GM12875 (cell line): ENCODE results near the gene CHD6.

ENCODE experiments used
- H3K4me3 ChIP-seq: one replicate; pipeline ENCODE4 v1.5.1; 2011; ENCODE audit warnings: low read depth, low read length, control low read depth
- CTCF ChIP-seq: IDR thresholded peaks from 2 replicates; pipeline ENCODE4 v1.5.1; 2011; ENCODE audit warnings: low read depth, mild to moderate bottlenecking, control low read depth, inconsistent platforms, low read length, moderate library complexity, borderline replicate concordance; ENCODE audit not compliant: insufficient read depth

Gene CHD6

GRCh38 chr20:41509316-41510200 lies 108.6 kb downstream of the CHD6 start:
- no peak for TF ChIP-seq CTCF
- no peak overlapping the region for H3K4me3 ChIP-seq

- no peak for TF ChIP-seq CTCF
Measured at GRCh38 chr20:41508335-41508734, 109.8 kb downstream of the CHD6 start.

GRCh38 chr20:41507851-41508250 lies 110.3 kb downstream of the CHD6 start:
- TF ChIP-seq CTCF, result no peak
- H3K4me3 ChIP-seq, result no peak overlapping the region

More at GRCh38 chr20:41508335-41508734, 109.8 kb downstream of the CHD6 start:
- H3K4me3 ChIP-seq, result no peak overlapping the region

- TF ChIP-seq CTCF, result no peak
- no peak overlapping the region for H3K4me3 ChIP-seq
Measured at GRCh38 chr20:41507436-41507835, 110.7 kb downstream of the CHD6 start.

GRCh38 chr20:41506192-41506915 lies 111.8 kb downstream of the CHD6 start:
- no peak overlapping the region for H3K4me3 ChIP-seq
- TF ChIP-seq CTCF, result no peak

- no peak for TF ChIP-seq CTCF
- H3K4me3 ChIP-seq, result no peak overlapping the region
Measured at GRCh38 chr20:41505184-41505583, 113.0 kb downstream of the CHD6 start.
